ENCODE measurements around the gene RGS9.

The RGS9 gene

DNA sequence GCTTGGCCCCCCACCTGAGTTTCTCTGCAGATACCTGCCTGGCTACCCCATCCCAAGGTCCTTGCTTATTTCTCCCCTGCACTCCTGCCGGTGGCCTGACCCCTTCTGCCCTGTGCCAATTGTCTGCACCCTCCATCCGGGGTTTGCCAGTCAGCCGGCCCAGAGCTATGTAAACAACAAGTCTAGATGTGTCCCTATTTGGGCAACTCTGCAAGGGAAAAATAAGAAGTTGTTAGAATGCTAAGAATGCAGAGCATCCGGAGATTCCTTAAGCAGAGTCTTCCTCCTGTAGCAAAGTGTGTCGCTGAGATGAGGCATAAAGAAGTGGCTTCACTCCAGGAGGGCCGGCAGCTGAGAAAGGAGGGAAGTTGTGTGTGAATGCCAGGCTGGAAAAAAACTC is 46.6 kb downstream of the RGS9 start:
- DNase-seq (ENCODE audit: low spot score) = peak; percentile 76

GRCh38 chr17:65184235-65184959 is 47.2 kb downstream of the RGS9 start:
- DNase-seq (ENCODE audit: low spot score) = no peak

GRCh38 chr17:65185062-65185461 is 47.9 kb downstream of the RGS9 start:
- DNase-seq (ENCODE audit: low spot score) = no peak

DNA sequence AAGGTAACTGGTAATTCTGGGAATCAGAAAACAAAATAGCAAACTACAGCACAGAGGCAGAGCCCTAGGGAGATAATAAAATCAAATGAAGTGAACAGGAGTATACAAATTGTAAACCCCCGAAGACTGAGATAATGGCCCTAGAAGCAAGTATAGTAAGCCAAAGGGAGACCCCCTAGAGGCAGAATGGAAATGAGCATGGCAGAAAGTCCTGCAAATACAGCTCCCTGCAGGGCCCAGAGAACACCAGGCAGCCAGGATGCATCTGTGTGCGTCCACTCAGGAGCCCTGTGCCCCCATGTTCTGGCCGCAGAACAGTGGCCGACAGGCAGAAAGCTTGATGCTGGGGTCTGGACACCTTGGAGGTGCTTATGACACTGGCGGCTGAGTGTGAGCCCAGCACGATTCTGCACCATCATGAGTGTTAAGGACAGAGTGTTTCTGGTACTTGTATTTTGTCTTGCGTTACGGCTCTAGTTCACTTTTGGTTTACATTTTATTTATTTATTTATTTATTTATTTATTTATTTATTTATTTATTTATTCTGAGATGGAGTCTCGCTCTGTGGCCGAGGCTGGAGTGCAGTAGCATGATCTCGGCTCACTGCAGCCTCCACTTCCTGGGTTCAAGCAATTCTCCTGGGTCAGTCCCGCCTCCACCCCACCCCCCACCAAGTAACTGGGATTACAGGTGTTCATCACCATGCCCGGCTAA is 48.7 kb downstream of the RGS9 start:
- no peak for DNase-seq (ENCODE audit: low spot score)

DNA sequence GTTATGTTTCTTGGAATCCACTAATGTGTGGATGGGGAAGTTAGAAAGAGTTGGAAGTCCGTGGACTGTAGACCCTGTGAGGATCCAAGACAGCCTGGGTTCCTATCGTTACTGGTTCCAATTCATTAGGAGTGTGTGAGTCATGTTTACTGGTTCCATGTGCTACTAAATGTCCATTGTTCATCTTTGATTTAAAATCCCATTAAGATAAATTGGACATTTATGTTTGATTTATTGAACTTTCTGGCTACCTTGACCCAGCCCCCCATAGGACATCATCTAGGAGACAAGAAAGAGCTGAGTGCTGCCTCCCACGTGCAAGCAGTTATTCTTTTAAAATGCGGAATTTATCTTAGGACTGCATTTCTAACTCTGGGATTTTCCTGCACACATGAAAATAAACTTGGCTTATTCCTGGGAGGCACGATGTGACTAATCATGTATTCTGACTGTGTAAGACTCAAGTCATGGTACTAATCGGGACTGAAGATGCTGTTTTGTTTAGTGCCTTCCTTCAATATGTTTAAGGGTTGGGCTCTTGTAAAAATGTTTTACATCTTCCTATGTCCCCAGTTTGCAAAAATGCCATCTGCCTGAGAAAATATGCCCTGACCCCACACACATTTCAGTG is 53.4 kb downstream of the RGS9 start:
- DNase-seq (ENCODE audit: low spot score) = peak; percentile 31

- peak; percentile 68 for DNase-seq (ENCODE audit: low spot score)
Observed at GRCh38 chr17:65191811-65192740, 54.9 kb downstream of the RGS9 start.

- DNase-seq (ENCODE audit: low spot score) = no peak
Observed at GRCh38 chr17:65193305-65193704, 56.1 kb downstream of the RGS9 start.

- no peak for DNase-seq (ENCODE audit: low spot score)
Observed at GRCh38 chr17:65193716-65194293, 56.6 kb downstream of the RGS9 start.

DNA sequence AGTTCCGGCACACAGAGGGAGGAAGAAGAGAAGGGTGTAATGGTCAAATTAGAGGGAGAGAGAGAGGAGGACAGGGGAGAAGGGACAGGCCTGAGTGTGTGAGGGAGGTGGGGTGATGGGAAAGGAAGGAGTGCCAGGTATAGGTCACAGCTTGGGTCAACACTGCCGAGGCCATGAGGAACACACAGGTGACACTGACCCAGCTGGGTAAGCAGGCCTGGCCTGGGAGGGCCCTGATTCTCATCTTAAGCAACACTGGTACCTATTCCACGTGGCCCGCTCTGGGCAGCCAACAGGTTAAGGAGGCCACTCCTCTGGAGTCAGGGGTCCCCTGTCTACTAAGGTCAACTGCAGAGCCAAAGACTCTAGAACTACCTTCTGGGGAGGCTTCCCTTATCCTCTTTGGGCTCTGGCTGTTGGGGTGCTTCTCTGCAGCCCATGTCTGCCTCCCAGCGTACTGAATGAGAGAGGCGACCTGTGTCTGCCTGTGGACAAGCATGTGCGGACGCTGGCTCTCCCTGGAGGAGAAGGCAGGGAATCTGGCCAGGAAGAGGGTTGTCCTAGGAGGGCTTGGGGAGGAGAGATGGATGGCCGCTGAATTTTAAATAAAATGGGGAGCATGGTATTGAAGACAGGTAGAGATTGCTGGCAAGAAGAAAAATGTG is 57.6 kb downstream of the RGS9 start:
- DNase-seq (ENCODE audit: low spot score) = no peak

DNA sequence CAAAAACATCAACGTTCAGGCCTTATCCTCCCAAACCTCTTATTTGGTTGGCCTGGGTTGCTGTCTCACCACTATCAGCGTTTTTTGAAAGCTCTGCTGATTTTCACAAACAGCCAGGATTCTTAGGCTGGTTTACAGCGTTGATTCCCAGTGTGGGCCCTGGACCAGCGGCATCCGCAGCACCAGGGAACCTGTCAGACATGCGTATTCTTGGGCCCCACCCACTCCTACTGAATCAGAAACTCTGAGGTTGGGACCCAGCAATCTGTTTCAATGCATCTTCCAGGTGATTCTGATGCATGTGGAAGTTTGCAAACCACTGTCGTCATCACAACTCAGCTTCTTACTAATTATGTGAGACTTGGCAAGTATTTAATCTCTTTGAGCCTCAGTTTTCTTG is 58.5 kb downstream of the RGS9 start:
- DNase-seq (ENCODE audit: low spot score) = no peak

DNA sequence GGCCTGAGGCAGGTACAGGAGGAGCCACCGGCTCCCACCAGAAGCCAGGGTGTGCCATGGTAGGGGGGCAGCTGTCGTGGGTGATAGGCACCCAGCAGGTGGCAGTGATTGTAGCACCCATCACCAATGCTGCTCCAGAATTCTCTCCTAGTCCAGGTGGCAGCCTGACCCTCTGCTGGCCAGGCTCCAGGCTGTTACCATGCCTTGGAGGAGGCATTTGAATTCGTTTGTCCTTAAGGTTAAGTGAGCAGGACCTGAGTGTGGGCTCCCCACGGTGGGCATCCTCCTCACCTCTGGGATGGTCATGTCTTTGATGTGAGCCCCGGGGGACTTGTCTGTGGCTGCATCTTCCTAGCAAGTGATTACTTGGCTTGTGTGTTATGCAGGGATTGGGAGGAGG is 59.4 kb downstream of the RGS9 start:
- DNase-seq (ENCODE audit: low spot score) = no peak

DNA sequence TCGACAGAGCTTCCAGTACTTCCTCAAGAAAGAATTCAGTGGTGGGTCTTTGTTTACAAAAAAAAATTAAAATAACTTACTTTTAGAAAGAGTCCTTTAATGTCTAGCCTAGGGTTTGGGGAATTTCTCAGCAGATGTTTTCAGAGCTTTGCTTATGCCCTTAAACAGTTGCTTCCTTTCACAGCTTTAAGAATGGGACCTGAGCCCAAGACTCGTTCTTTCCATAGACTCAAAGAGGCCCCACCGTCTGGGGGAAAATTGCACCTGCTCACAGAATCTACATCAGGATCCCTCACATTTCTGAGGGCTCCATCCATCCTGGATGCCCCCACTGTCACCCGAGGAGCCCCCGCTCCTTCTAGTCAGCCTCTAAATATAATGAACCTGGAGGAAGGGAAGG is 60.0 kb downstream of the RGS9 start:
- no peak for DNase-seq (ENCODE audit: low spot score)

GRCh38 chr17:65198653-65199382 is 61.6 kb downstream of the RGS9 start:
- peak; percentile 80 for DNase-seq (ENCODE audit: low spot score)

GRCh38 chr17:65201331-65201730 is 64.2 kb downstream of the RGS9 start:
- no peak for DNase-seq (ENCODE audit: low spot score)

- DNase-seq (ENCODE audit: low spot score) = no peak
Observed at GRCh38 chr17:65202844-65203571, 65.8 kb downstream of the RGS9 start.

GRCh38 chr17:65204001-65204400 is 66.8 kb downstream of the RGS9 start:
- no peak for DNase-seq (ENCODE audit: low spot score)

- no peak for DNase-seq (ENCODE audit: low spot score)
Observed at GRCh38 chr17:65205655-65206054, 68.5 kb downstream of the RGS9 start.

- DNase-seq (ENCODE audit: low spot score) = peak; percentile 46
Observed at GRCh38 chr17:65207448-65207847, 70.3 kb downstream of the RGS9 start.

- DNase-seq (ENCODE audit: low spot score) = no peak
Observed at GRCh38 chr17:65208717-65209116, 71.5 kb downstream of the RGS9 start.

DNA sequence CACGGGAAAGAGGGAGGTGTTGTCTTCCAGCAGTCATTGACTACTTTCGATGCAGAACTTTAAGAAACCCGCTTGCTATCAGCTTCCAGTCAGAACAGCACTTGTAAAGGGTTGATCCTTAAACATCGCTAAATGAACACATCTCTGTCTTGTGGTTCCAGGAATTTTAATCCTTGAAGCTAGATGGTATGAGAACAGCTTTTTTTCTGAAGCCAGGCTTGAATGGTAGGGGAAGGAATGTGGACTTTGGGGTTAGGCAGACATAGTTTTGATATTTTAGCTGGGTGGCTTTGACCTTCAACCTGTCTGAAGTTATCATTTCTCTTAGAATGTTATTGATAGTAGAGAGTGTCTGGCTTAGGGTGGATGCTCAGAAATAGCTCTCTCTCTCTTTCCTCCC is 81.1 kb downstream of the RGS9 start:
- no peak for DNase-seq (ENCODE audit: low spot score)
